Endodermal cell (in vitro differentiated cells): ENCODE data around the gene FHIP2A. TPM values are rescaled to one million over a fixed set of nuclear protein-coding genes. Genes with fewer than 3 reads are reported as not detected.

Experiments
- DNase-seq: peaks from one replicate; pipeline ENCODE4 v3.0.0-alpha.2; 2017
- H3K27ac ChIP-seq: 2 replicates; pipeline ENCODE4 v1.5.1; 2013; ENCODE audit warnings: mild to moderate bottlenecking, low read depth, low read length, moderate library complexity
- H3K27me3 ChIP-seq: 2 replicates; pipeline ENCODE4 v1.6.1; 2013; ENCODE audit warnings: mild to moderate bottlenecking, low read length, moderate library complexity; ENCODE audit not compliant: insufficient read depth, control insufficient read depth, poor library complexity, severe bottlenecking
- H3K36me3 ChIP-seq: 2 replicates; pipeline ENCODE4 v1.7.0; 2013; ENCODE audit warnings: mild to moderate bottlenecking, low read length, moderate library complexity; ENCODE audit not compliant: control insufficient read depth, insufficient read depth
- H3K4me1 ChIP-seq: one replicate; pipeline ENCODE4 v1.7.0; 2013; ENCODE audit warnings: low read length; ENCODE audit not compliant: control insufficient read depth, insufficient read depth
- H3K4me3 ChIP-seq: 2 replicates; pipeline ENCODE4 v1.5.1; 2013; ENCODE audit warnings: mild to moderate bottlenecking, low read length, moderate library complexity
- H3K9ac ChIP-seq: 2 replicates; pipeline ENCODE4 v1.6.1; 2013; ENCODE audit warnings: mild to moderate bottlenecking, low read length, moderate library complexity; ENCODE audit not compliant: poor library complexity, severe bottlenecking; ENCODE audit errors: extremely low read depth
- H3K9me3 ChIP-seq: 2 replicates; pipeline ENCODE4 v1.6.1; 2013; ENCODE audit warnings: mild to moderate bottlenecking, low read length, moderate library complexity; ENCODE audit not compliant: control insufficient read depth
- H3K27ac Mint-ChIP-seq: 2 replicates; pipeline ENCODE4 v1.8.0; 2020; ENCODE audit warnings: mixed read lengths
- H3K27me3 Mint-ChIP-seq: 2 replicates; pipeline ENCODE4 v1.8.0; 2021; ENCODE audit warnings: mild to moderate bottlenecking, mixed read lengths; ENCODE audit not compliant: insufficient read depth
- H3K36me3 Mint-ChIP-seq: 2 replicates; pipeline ENCODE4 v1.8.0; 2020; ENCODE audit warnings: low read depth, mixed read lengths
- H3K4me1 Mint-ChIP-seq: 2 replicates; pipeline ENCODE4 v1.8.0; 2020; ENCODE audit warnings: mixed read lengths
- H3K4me3 Mint-ChIP-seq: 2 replicates; pipeline ENCODE4 v1.8.0; 2020; ENCODE audit warnings: mild to moderate bottlenecking, moderate library complexity, mixed read lengths
- H3K9me3 Mint-ChIP-seq: 2 replicates; pipeline ENCODE4 v1.8.0; 2020; ENCODE audit warnings: mild to moderate bottlenecking, mixed read lengths
- WGBS, 2 experiments: methylation state at CpG; one replicate each; pipeline versions ENCODE4 v1.1.5 to v1.1.7; 2013; ENCODE audit warnings: missing lambda C conversion rate in 2 of 2, mixed read lengths in 1 of 2; ENCODE audit not compliant: insufficient coverage in 1 of 2, insufficient read length in 1 of 2; 5-methylcytosine and 5-hydroxymethylcytosine counted together
- total RNA-seq, 2 donors: library from RNA; stranded (reverse); fragmentation: NEBNext Ultra II Directional in 1 of 2; extraction: Animal tissue kit (Norgen Biotek cat#: 25700) in 1 of 2; gene quantifications; 2 replicates in 1 of 2; 3 replicates in 1 of 2; pipeline ENCODE4 v1.2.1, GENCODE V29; 2021
- TF ChIP-seq, protein P1 (sequence below): fragments of 200-600 bp; sonication (generic); conservative IDR thresholded peaks from 2 replicates; pipeline ENCODE4 v1.5.0; 2021; ENCODE audit warnings: antibody characterized with exemption, mild to moderate bottlenecking

FHIP2A gene
- total RNA-seq, 2 donors from 2014 or later = 24.4 to 28.8 TPM

DNA sequence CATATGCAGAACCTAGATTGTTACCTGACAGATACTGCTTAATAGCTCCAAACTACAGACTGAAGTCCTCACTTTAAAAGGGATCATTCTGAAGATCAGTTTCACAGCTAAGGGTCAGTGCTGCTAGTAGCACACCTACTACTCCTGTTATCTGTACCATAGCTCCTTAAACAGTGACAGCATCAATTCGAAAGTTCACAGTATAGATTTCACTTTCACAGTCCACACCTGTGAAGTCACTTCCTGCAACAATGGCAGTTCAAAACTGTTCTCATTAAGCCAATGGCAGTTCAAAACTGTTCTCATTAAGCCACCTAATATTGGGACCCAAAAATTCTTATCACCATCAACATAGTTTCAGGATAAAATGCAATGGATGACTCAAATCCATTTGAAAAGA, 10.7 kb upstream of the FHIP2A start:
- Mint-ChIP-seq H3K9me3 (no peaks in the 10 kb centered on the region), H3K4me1 (no peaks in the 10 kb centered on the region), H3K36me3 (no peaks in the 10 kb centered on the region), H3K27ac (no peak overlapping the region), H3K4me3 (no peak overlapping the region), H3K27me3 (no peaks in the 10 kb centered on the region)
- H3K4me1 ChIP-seq = no peaks in the 10 kb centered on the region
- DNase-seq = no peak
- H3K4me3 ChIP-seq = no peak overlapping the region
- H3K27me3 ChIP-seq = no peaks in the 10 kb centered on the region
- peaks cover 4% of the 10 kb centered on the region for H3K9me3 ChIP-seq
- no peak overlapping the region for H3K27ac ChIP-seq
- TF ChIP-seq, protein P1, sequence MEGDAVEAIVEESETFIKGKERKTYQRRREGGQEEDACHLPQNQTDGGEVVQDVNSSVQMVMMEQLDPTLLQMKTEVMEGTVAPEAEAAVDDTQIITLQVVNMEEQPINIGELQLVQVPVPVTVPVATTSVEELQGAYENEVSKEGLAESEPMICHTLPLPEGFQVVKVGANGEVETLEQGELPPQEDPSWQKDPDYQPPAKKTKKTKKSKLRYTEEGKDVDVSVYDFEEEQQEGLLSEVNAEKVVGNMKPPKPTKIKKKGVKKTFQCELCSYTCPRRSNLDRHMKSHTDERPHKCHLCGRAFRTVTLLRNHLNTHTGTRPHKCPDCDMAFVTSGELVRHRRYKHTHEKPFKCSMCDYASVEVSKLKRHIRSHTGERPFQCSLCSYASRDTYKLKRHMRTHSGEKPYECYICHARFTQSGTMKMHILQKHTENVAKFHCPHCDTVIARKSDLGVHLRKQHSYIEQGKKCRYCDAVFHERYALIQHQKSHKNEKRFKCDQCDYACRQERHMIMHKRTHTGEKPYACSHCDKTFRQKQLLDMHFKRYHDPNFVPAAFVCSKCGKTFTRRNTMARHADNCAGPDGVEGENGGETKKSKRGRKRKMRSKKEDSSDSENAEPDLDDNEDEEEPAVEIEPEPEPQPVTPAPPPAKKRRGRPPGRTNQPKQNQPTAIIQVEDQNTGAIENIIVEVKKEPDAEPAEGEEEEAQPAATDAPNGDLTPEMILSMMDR = no peak
- no peak overlapping the region for H3K9ac ChIP-seq
- no peaks in the 10 kb centered on the region for H3K36me3 ChIP-seq
- 93% methylated on average over 1 of the region's 1 CpG; no CpG with 5 or more reads in 1 of the 2 experiments for WGBS, 2 experiments

- no peak overlapping the region for H3K27ac ChIP-seq
- H3K4me3 ChIP-seq = no peak overlapping the region
- WGBS, 2 experiments = 80 to 100% methylated on average over 1 of the region's 1 CpG
- TF ChIP-seq, protein P1 = no peak
- no peak overlapping the region for H3K9ac ChIP-seq
- H3K36me3 ChIP-seq = no peaks in the 10 kb centered on the region
- H3K9me3 Mint-ChIP-seq = no peaks in the 10 kb centered on the region
- no peaks in the 10 kb centered on the region for H3K36me3 Mint-ChIP-seq
- no peaks in the 10 kb centered on the region for H3K27me3 Mint-ChIP-seq
- no peaks in the 10 kb centered on the region for H3K27me3 ChIP-seq
- no peak overlapping the region for H3K27ac Mint-ChIP-seq
- no peaks in the 10 kb centered on the region for H3K4me1 ChIP-seq
- no peak for DNase-seq
- H3K9me3 ChIP-seq = peaks cover 4% of the 10 kb centered on the region
- H3K4me3 Mint-ChIP-seq = no peak overlapping the region
- H3K4me1 Mint-ChIP-seq = no peaks in the 10 kb centered on the region
Measured at GRCh38 chr10:114811862-114812261, 9.7 kb upstream of the FHIP2A start.

- H3K4me1 ChIP-seq = no peaks in the 10 kb centered on the region
- H3K27me3 ChIP-seq = no peaks in the 10 kb centered on the region
- H3K27me3 Mint-ChIP-seq = peaks cover 2% of the 10 kb centered on the region
- H3K4me1 Mint-ChIP-seq = no peaks in the 10 kb centered on the region
- H3K36me3 ChIP-seq = no peaks in the 10 kb centered on the region
- H3K27ac Mint-ChIP-seq = no peak overlapping the region
- TF ChIP-seq, protein P1 = no peak
- no peak overlapping the region for H3K9ac ChIP-seq
- H3K27ac ChIP-seq = no peak overlapping the region
- H3K4me3 ChIP-seq = no peak overlapping the region
- H3K9me3 Mint-ChIP-seq = no peaks in the 10 kb centered on the region
- no peaks in the 10 kb centered on the region for H3K36me3 Mint-ChIP-seq
- no peaks in the 10 kb centered on the region for H3K9me3 ChIP-seq
- no peak for DNase-seq
- 88 to 100% methylated on average over 1 of the region's 1 CpG for WGBS, 2 experiments
- H3K4me3 Mint-ChIP-seq = no peak overlapping the region
Measured at GRCh38 chr10:114815791-114816190, 5.8 kb upstream of the FHIP2A start.
